Activated naive CD4-positive, alpha-beta T cell treated with anti-CD3 and anti-CD28 coated beads, Interleukin-2, amount 50 U/mL, for 24 hours (primary cell): ENCODE data around the gene SNAPC4.

Experiments
- H3K27ac Mint-ChIP-seq: one replicate; pipeline ENCODE4 v1.8.0; 2021; ENCODE audit warnings: mild to moderate bottlenecking, mixed read lengths
- H3K27me3 Mint-ChIP-seq: one replicate; pipeline ENCODE4 v1.8.0; 2021; ENCODE audit warnings: mixed read lengths
- H3K36me3 Mint-ChIP-seq: one replicate; pipeline ENCODE4 v1.8.0; 2021; ENCODE audit warnings: mixed read lengths
- H3K4me1 Mint-ChIP-seq: one replicate; pipeline ENCODE4 v1.8.0; 2021; ENCODE audit warnings: mixed read lengths
- H3K4me3 Mint-ChIP-seq: one replicate; pipeline ENCODE4 v1.8.0; 2021; ENCODE audit warnings: mild to moderate bottlenecking, mixed read lengths
- H3K9me3 Mint-ChIP-seq: one replicate; pipeline ENCODE4 v1.8.0; 2021; ENCODE audit warnings: mixed read lengths

Gene SNAPC4

GRCh38 chr9:136392538-136393449 lies 7.2 kb downstream of the SNAPC4 start:
- H3K36me3 Mint-ChIP-seq, result peaks cover 13% of the 10 kb centered on the region

GRCh38 chr9:136391737-136392537 lies 8.0 kb downstream of the SNAPC4 start:
- no peak overlapping the region for H3K4me3 Mint-ChIP-seq
- H3K9me3 Mint-ChIP-seq, result no peaks in the 10 kb centered on the region
- H3K36me3 Mint-ChIP-seq, result peaks cover 16% of the 10 kb centered on the region
- peaks cover 9% of the 10 kb centered on the region for H3K4me1 Mint-ChIP-seq
- no peaks in the 10 kb centered on the region for H3K27me3 Mint-ChIP-seq
- H3K27ac Mint-ChIP-seq, result no peak overlapping the region

More at GRCh38 chr9:136392538-136393449, 7.2 kb downstream of the SNAPC4 start:
- Mint-ChIP-seq H3K27me3 (no peaks in the 10 kb centered on the region), H3K4me1 (peaks cover 12% of the 10 kb centered on the region), H3K27ac (no peak overlapping the region), H3K4me3 (no peak overlapping the region), H3K9me3 (no peaks in the 10 kb centered on the region)

- H3K4me1 Mint-ChIP-seq, result peaks cover 23% of the 10 kb centered on the region
- H3K27ac Mint-ChIP-seq, result no peak overlapping the region
- no peaks in the 10 kb centered on the region for H3K9me3 Mint-ChIP-seq
- H3K27me3 Mint-ChIP-seq, result no peaks in the 10 kb centered on the region
- peaks cover 24% of the 10 kb centered on the region for H3K36me3 Mint-ChIP-seq
- no peak overlapping the region for H3K4me3 Mint-ChIP-seq
These were observed 10.6 kb downstream of the SNAPC4 start for GRCh38 chr9:136389396-136389795.

- Mint-ChIP-seq H3K27ac (no peak overlapping the region), H3K9me3 (no peaks in the 10 kb centered on the region), H3K4me3 (no peak overlapping the region), H3K36me3 (peaks cover 24% of the 10 kb centered on the region), H3K27me3 (no peaks in the 10 kb centered on the region), H3K4me1 (peaks cover 23% of the 10 kb centered on the region)
These were observed 12.8 kb downstream of the SNAPC4 start for GRCh38 chr9:136387217-136387616.

- Mint-ChIP-seq H3K4me1 (peaks cover 18% of the 10 kb centered on the region), H3K36me3 (peaks cover 19% of the 10 kb centered on the region), H3K27me3 (no peaks in the 10 kb centered on the region), H3K9me3 (no peaks in the 10 kb centered on the region), H3K4me3 (no peak overlapping the region), H3K27ac (no peak overlapping the region)
These were observed 14.0 kb downstream of the SNAPC4 start for GRCh38 chr9:136386018-136386417.

DNA sequence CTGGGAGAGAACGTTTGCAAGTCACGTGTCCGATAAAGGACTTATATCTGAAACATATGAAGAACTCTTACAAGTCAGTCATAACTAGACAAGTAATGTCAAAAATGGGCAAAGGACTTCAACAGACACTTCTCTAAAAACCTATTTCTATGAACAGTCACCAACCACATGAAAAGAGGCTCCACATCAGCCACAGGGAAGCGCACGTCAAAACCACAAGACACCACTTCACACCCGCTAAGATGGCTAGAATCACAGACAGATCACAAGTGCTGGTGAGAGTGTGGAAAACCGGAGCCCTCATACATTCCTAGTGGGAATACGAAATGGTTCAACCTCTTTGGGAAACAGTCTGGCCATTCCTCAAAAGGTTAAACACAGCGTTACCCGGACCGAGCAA lies 15.0 kb downstream of the SNAPC4 start:
- Mint-ChIP-seq H3K27me3 (no peaks in the 10 kb centered on the region), H3K27ac (peak overlapping the region; percentile 27), H3K4me1 (peaks cover 18% of the 10 kb centered on the region), H3K4me3 (no peak overlapping the region), H3K36me3 (peaks cover 19% of the 10 kb centered on the region), H3K9me3 (no peaks in the 10 kb centered on the region)

DNA sequence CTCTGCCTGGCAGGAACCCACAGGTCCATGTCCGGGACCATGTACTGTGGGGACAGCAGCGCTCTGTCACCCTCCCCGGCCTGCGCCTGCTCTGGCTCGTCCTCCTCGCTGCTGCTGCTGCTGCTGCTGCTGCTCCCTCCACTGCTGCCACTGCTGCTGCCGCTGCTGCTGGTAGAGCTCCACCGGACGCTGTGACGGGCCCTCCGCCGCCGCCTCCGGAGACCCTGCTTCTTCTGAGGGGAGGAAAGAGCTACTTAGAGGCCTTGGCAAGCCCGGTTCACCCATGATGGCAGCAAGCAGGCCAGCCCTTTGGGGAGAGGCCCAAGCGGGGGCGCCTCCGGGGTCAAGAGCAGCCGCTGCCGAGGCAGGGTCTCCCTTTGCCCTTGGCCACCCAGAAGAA lies 16.5 kb downstream of the SNAPC4 start:
- Mint-ChIP-seq H3K4me1 (peaks cover 18% of the 10 kb centered on the region), H3K27ac (no peak overlapping the region), H3K27me3 (no peaks in the 10 kb centered on the region), H3K36me3 (peaks cover 16% of the 10 kb centered on the region), H3K4me3 (no peak overlapping the region), H3K9me3 (no peaks in the 10 kb centered on the region)

DNA sequence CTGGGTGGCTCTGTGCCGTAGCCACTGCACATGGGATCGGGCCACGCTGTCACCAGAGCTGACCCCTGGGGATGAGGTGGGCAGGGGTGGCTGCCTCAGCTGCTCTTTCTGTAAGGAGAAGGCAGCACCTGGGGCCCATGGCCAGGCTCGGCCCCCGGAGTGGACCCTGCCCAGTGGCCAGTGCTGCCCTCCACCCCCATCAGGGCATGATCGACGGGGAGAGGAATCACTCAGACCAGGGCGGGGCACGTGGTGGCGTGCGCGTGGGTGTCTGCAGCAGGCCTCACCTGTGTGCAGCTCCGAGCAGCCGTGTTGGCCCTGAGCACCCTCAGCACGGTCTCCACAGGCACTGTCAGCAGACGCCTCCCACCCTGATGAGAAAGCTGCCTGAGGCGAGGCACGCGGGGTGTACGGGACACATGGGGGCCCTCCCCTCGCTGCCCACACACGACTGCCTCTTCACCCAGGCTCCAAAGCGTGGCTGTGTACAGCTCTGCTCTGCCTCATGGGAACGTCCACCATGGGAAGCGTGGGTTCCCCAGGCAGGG lies 17.9 kb downstream of the SNAPC4 start:
- no peak overlapping the region for H3K27ac Mint-ChIP-seq
- peaks cover 11% of the 10 kb centered on the region for H3K36me3 Mint-ChIP-seq
- no peak overlapping the region for H3K4me3 Mint-ChIP-seq
- peaks cover 18% of the 10 kb centered on the region for H3K4me1 Mint-ChIP-seq
- no peaks in the 10 kb centered on the region for H3K27me3 Mint-ChIP-seq
- H3K9me3 Mint-ChIP-seq, result no peaks in the 10 kb centered on the region

DNA sequence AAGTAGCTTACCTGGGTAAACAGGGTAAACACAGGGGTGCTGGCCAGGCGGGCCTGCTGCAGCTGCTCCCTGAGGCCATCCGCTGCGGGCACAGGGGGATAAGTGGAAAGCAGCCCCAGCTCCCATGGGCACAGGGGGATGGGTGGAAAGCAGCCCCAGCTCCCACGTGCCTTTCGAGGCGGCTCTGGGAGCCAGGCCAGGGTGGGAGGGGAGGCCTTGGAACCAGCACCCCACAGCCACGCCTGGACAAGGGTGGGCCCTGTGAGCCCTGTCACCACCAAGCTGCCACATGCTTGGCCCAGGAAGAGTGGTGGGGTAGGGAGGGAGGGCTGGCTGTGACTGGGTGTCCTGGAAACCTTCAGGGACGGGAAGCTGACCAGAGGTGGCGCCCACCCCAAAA lies 18.7 kb downstream of the SNAPC4 start:
- H3K27ac Mint-ChIP-seq, result no peak overlapping the region
- peaks cover 11% of the 10 kb centered on the region for H3K36me3 Mint-ChIP-seq
- no peaks in the 10 kb centered on the region for H3K9me3 Mint-ChIP-seq
- H3K4me1 Mint-ChIP-seq, result peaks cover 18% of the 10 kb centered on the region
- H3K4me3 Mint-ChIP-seq, result no peak overlapping the region
- H3K27me3 Mint-ChIP-seq, result no peaks in the 10 kb centered on the region

- Mint-ChIP-seq H3K27me3 (no peaks in the 10 kb centered on the region), H3K9me3 (no peaks in the 10 kb centered on the region), H3K4me3 (no peak overlapping the region), H3K27ac (no peak overlapping the region), H3K36me3 (peaks cover 6% of the 10 kb centered on the region), H3K4me1 (peaks cover 10% of the 10 kb centered on the region)
These were observed 19.6 kb downstream of the SNAPC4 start for GRCh38 chr9:136380381-136380780.

DNA sequence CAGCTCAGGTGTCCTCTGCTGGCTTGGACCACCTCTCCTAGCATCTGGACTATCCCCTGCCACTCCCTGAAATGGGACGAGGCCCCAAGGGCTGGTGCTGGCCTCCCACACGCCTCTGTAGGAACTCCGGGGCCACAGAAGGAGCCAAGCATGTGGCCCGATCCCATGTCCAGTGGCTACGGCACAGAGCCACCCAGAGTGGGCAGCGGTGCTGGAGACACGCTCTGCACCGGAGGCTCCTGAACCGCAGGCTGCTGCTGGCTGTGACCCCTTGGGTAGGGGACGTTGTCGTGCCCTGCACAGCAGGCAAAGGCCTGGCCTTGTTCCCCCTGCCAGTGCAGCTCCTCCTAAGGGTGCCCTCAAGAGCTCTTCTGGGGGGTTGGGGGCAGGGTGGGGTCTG lies 20.1 kb downstream of the SNAPC4 start:
- Mint-ChIP-seq H3K27me3 (no peaks in the 10 kb centered on the region), H3K4me3 (no peak overlapping the region), H3K27ac (no peak overlapping the region), H3K4me1 (peaks cover 5% of the 10 kb centered on the region), H3K9me3 (no peaks in the 10 kb centered on the region), H3K36me3 (peaks cover 4% of the 10 kb centered on the region)

DNA sequence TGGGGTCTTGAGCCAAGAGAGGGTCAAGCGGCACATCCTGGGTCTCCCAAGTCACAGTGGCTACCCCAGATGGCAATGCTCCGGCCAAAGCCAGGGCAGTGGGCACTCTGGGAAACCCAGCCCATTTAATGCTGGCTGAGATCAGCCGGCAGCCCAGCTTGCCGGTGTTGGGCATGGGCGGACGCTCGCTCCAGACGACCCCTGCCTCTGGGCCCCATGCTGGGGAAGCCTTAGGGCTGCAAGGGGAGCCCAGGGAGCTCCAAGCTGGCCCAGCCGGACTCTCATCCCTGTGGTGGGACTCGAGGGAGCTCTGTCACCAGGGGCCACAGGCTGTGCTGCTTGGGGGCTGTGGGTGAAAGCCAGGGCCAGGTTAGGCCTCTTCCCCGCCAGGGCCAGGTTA lies 20.6 kb downstream of the SNAPC4 start:
- Mint-ChIP-seq H3K4me1 (no peaks in the 10 kb centered on the region), H3K27ac (no peak overlapping the region), H3K9me3 (no peaks in the 10 kb centered on the region), H3K27me3 (no peaks in the 10 kb centered on the region), H3K4me3 (no peak overlapping the region), H3K36me3 (no peaks in the 10 kb centered on the region)

- no peak overlapping the region for H3K27ac Mint-ChIP-seq
- H3K36me3 Mint-ChIP-seq, result no peaks in the 10 kb centered on the region
- no peak overlapping the region for H3K4me3 Mint-ChIP-seq
- no peaks in the 10 kb centered on the region for H3K9me3 Mint-ChIP-seq
- H3K27me3 Mint-ChIP-seq, result no peaks in the 10 kb centered on the region
- H3K4me1 Mint-ChIP-seq, result no peaks in the 10 kb centered on the region
These were observed 21.0 kb downstream of the SNAPC4 start for GRCh38 chr9:136379003-136379287.

- H3K36me3 Mint-ChIP-seq, result no peaks in the 10 kb centered on the region
- H3K4me1 Mint-ChIP-seq, result no peaks in the 10 kb centered on the region
- no peaks in the 10 kb centered on the region for H3K9me3 Mint-ChIP-seq
- H3K27ac Mint-ChIP-seq, result no peak overlapping the region
- H3K27me3 Mint-ChIP-seq, result no peaks in the 10 kb centered on the region
- no peak overlapping the region for H3K4me3 Mint-ChIP-seq
These were observed 21.6 kb downstream of the SNAPC4 start for GRCh38 chr9:136378170-136379002.

DNA sequence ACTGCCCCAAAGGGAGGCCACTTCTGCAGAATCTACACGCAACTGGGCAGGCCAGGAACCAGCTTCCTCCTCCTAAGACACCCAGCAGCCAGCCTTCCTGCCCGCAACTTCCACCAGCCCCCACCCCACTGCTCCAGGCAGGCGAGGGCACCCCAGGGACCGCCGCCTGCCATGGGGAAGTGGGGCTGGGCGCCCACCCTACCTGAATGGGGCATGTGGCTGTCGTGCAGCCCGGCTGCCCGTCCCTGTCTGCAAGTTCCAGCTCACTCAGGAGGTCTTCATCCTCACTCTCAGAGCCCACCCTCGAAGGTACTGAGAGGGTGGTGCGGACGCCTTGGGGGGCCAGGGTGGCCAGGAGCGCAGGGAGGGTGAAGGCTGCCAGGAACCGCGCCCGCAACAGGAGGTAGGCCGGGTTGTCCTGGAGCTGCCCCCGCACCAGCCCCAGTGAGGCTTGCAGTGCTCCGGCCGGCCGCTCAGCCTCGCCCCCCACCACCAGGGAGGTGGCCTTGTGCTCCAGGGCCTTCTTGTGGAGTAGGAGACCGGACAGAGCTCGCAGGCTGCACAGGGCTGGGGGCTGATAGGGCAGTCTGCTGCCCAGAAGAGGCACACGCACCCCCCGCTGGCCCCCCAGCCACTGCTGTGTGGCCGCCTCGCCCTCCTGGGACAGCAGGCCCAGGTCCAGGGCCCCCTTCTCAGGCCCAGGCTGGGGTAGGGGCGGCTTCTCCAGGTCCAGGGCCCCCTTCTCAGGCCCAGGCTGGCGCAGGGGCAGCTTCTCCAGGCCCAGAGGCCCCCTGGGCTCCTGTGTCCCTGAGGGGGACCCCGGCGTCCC lies 22.4 kb downstream of the SNAPC4 start:
- Mint-ChIP-seq H3K27ac (no peak overlapping the region), H3K27me3 (peaks cover 2% of the 10 kb centered on the region), H3K4me1 (no peaks in the 10 kb centered on the region), H3K4me3 (no peak overlapping the region), H3K9me3 (no peaks in the 10 kb centered on the region), H3K36me3 (no peaks in the 10 kb centered on the region)
